HepG2 (cell line): ENCODE results near the gene CHMP6. TPM values are rescaled to one million over a fixed set of nuclear protein-coding genes. Genes with fewer than 3 reads are reported as not detected.
"Not testable (repeated sequence)": the region's sequence is repeated elsewhere in the genome, so short reads cannot be mapped to it uniquely, and the experiment has no call there.

Source experiments
- ATAC-seq: fragments of 200-7000 bp; cut with Tn5 transposase; 3 replicates; pipeline ENCODE4 v1.9.1; 2020; ENCODE audit warnings: mild to moderate bottlenecking, moderate library complexity
- BruUV-seq: library from RNA; stranded (reverse); fragments of 400-500 nt; replicated peaks from 2 replicates; lab custom pipeline; 2021; lab: Mats Ljungman, UMichigan
- CTCF ChIA-PET: fragments of 300-600 bp; formaldehyde crosslinking; extraction: SDS; loops from one replicate; lab custom pipeline; 2021; ENCODE audit warnings: low total read pairs, inconsistent platforms, low intra/inter-chr PET ratio; lab: Yijun Ruan, JAX
- POLR2A ChIA-PET: fragments of 350-600 bp; sonication (Branson Sonifier 250); formaldehyde crosslinking; loops from one replicate; lab custom pipeline; 2020; ENCODE audit warnings: antibody characterized with exemption, inconsistent platforms; lab: Yijun Ruan, JAX
- DNase-seq: peaks from one replicate; pipeline ENCODE4 v3.0.0-alpha.2; 2015; ENCODE audit warnings: low spot score
- FAIRE-seq: peaks from 3 replicates; lab custom pipeline; 2011; peaks lifted over from hg19 to GRCh38; lab: Jason Lieb, UNC
- H2AFZ ChIP-seq: one replicate; pipeline ENCODE4 v1.6.1; 2011; ENCODE audit warnings: low read length, inconsistent platforms
- H3K27ac ChIP-seq: fragments of 300-600 bp; 3 replicates; pipeline ENCODE4 v1.8.0; 2011; ENCODE audit warnings: mixed run types, mild to moderate bottlenecking, mixed read lengths, low read length, inconsistent platforms; ENCODE audit not compliant: insufficient read depth; ENCODE audit errors: extremely low read length
- H3K27me3 ChIP-seq, 2 experiments: fragments of 200-600 bp in 1 of 2; 2 replicates in 1 of 2; 3 replicates in 1 of 2; pipeline versions ENCODE4 v1.6.0 to v1.8.0; 2011; ENCODE audit warnings: low read length in 2 of 2, mild to moderate bottlenecking in 2 of 2, moderate library complexity in 2 of 2, inconsistent platforms in 1 of 2; ENCODE audit not compliant: insufficient read depth in 2 of 2, control insufficient read depth in 1 of 2
- H3K36me3 ChIP-seq, 2 experiments: fragments of 200-600 bp in 1 of 2; replicated peaks in 1 of 2; 2 replicates in 1 of 2; 3 replicates in 1 of 2; pipeline versions ENCODE4 v1.5.1 to v1.8.0; 2011; ENCODE audit warnings: low read length in 2 of 2, inconsistent platforms in 1 of 2; ENCODE audit not compliant: insufficient read depth in 2 of 2, control insufficient read depth in 1 of 2
- H3K4me1 ChIP-seq: 2 replicates; pipeline ENCODE4 v1.5.1; 2012; ENCODE audit warnings: low read length, inconsistent platforms; ENCODE audit not compliant: insufficient read depth
- H3K4me2 ChIP-seq: 2 replicates; pipeline ENCODE4 v1.6.0; 2011; ENCODE audit warnings: low read depth, low read length, inconsistent platforms
- H3K4me3 ChIP-seq, 3 experiments: fragments of 200-600 bp in 1 of 3; sonication (generic), shearing (Covaris generic) in 1 of 3; replicated peaks in 1 of 3; 2 replicates each; pipeline ENCODE4 v1.5.1; 2011 to 2016; ENCODE audit warnings: low read length in 3 of 3, inconsistent platforms in 2 of 3, low read depth in 2 of 3, mild to moderate bottlenecking in 2 of 3, control low read depth in 1 of 3, mixed read lengths in 1 of 3; ENCODE audit not compliant: insufficient read depth in 1 of 3
- H3K79me2 ChIP-seq: one replicate; pipeline ENCODE4 v1.6.1; 2011; ENCODE audit warnings: low read length, inconsistent platforms; ENCODE audit not compliant: insufficient read depth
- H3K9ac ChIP-seq: 2 replicates; pipeline ENCODE4 v1.6.0; 2011; ENCODE audit warnings: mild to moderate bottlenecking, low read depth, low read length, inconsistent platforms; ENCODE audit not compliant: insufficient read depth
- H3K9me3 ChIP-seq: 2 replicates; pipeline ENCODE4 v1.5.1; 2012; ENCODE audit warnings: mild to moderate bottlenecking, low read length
- H4K20me1 ChIP-seq: 2 replicates; pipeline ENCODE4 v1.6.0; 2011; ENCODE audit warnings: inconsistent platforms, mild to moderate bottlenecking, low read length, moderate library complexity; ENCODE audit not compliant: insufficient read depth
- MAFF ChIP-seq: IDR thresholded peaks from 2 replicates; pipeline ENCODE4 v1.6.1; 2011; ENCODE audit warnings: low read depth, low read length, improper control_type of control experiment
- ZNF121 ChIP-seq: sonication (generic); formaldehyde crosslinking; IDR thresholded peaks from 2 replicates; pipeline ENCODE4 v1.5.0; 2020; ENCODE audit warnings: mild to moderate bottlenecking, missing genetic modification reagents
- WGBS: methylation state at CpG from one replicate; pipeline ENCODE4 v1.1.6; 2017; ENCODE audit warnings: low lambda C conversion rate; 5-methylcytosine and 5-hydroxymethylcytosine counted together
- in situ Hi-C: cut with HindIII; loops from 2 replicates; pipeline ENCODE4 v1.10.0; 2017; ENCODE audit warnings: low pct_unique_long_range_greater_than_20kb; ENCODE audit not compliant: extremely low pct_ligation_motif_present
- intact Hi-C: fragments of 100-400 bp; cut with micrococcal nuclease; formaldehyde crosslinking; loops from one replicate; pipeline ENCODE4 v1.10.0; 2022; ENCODE audit not compliant: unreplicated experiment
- polyA plus RNA-seq, 8 experiments: library from polyadenylated mRNA; depleted of rRNA in 3 of 8; stranded (reverse) in 7 of 8; unstranded in 1 of 8; fragments of >200 nt; fragmentation: Illumina TruSeq in 4 of 8; extraction: Trizol in 4 of 8; gene quantifications; 2 replicates each; pipeline versions ENCODE4 v1.2.1 to v1.2.3, GENCODE V29; 2011 to 2016; ENCODE audit warnings: low read depth in 4 of 8, missing spikeins in 1 of 8, mixed read lengths in 1 of 8; ENCODE audit not compliant: insufficient read depth in 1 of 8
- total RNA-seq, 5 experiments: library from RNA; depleted of rRNA; stranded (reverse); fragments of >200 nt; fragmentation: Illumina TruSeq; extraction: Trizol; gene quantifications; 2 replicates each; pipeline ENCODE4 v1.2.3, GENCODE V29; 2016; ENCODE audit warnings: low read depth in 1 of 5

The CHMP6 gene
- total and polyA plus RNA-seq, 2 of the 13 experiments (the other 11 are each of a cell fraction or from before 2014, with no cell fraction given), result 11.1 to 24.2 TPM

GRCh38 chr17:81029859-81030258, 38.2 kb downstream of the CHMP6 start:
- Histone ChIP-seq H4K20me1 (0 out of 2 replicates have a peak, but pooled peaks cover 2% of the 10 kb centered on the region), H3K27me3 (peaks cover 17 to 43% of the 10 kb centered on the region in 2 experiments; a peak in 4 of 5 replicates), H3K4me3 (no peak overlapping the region), H3K79me2 (no peaks in the 10 kb centered on the region), H3K36me3 (no peaks in the 10 kb centered on the region), H3K9me3 (no peaks in the 10 kb centered on the region), H3K27ac (no peak overlapping the region), H3K9ac (no peak overlapping the region), H2AFZ (no peak overlapping the region)
- BruUV-seq, result TSS peak; percentile 50
- DNase-seq (no peak), ATAC-seq (no peak), FAIRE-seq (no peak)
- POLR2A ChIA-PET, result interaction anchor here (1.0 kb wide), 1 partner anchor 21 kb away, joined by 3 read pairs; no protein-coding TSS in a partner anchor
- 77% methylated on average over 11 of the region's 11 CpGs for WGBS
- in situ Hi-C loops, result no loop called here
- intact Hi-C loops, result no loop called here
- CTCF ChIA-PET, result no interaction called here
- TF ChIP-seq ZNF121 (CRISPR knock-in tag), result peak; percentile 29; the same call in 1 of the 2 replicates
- no peak for TF ChIP-seq MAFF
- TF ChIP-seq, all 625 proteins: peak for 1
- no peak overlapping the region for H3K4me2 ChIP-seq
- H3K4me1 ChIP-seq, result peaks cover 66% of the 10 kb centered on the region

DNA sequence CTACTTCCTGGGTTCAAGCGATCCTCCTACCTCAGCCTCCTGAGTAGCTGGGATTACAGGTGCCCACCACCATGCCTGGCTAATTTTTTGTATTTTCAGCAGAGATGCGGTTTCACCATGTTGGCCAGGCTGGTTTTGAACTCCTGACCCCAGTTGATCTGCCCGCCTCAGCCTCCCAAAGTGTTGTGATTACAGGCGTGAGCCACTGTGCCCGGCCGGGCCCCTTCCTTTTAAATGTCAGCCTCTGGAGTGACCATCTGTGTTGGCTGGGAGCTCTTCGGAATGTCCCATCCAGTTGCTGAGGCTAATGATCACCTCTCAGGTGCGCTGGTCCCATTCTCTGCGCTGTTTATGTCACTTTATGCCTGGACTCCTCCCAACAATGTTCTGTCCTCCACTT, 38.7 kb downstream of the CHMP6 start:
- H3K9me3 ChIP-seq, H3K4me2 ChIP-seq, FAIRE-seq, ATAC-seq, in situ Hi-C loops, H2AFZ ChIP-seq, BruUV-seq, intact Hi-C loops, H3K79me2 ChIP-seq, H3K9ac ChIP-seq, H4K20me1 ChIP-seq, H3K27ac ChIP-seq, H3K36me3 ChIP-seq, H3K4me3 ChIP-seq, DNase-seq, CTCF ChIA-PET: not testable (repeated sequence)
- Histone ChIP-seq H3K27me3 (peaks cover 15 to 39% of the 10 kb centered on the region in 2 experiments; a peak in 4 of 5 replicates), H3K4me1 (peaks cover 61% of the 10 kb centered on the region)
- POLR2A ChIA-PET, result interaction anchor here (1.2 kb wide), 1 partner anchor 14 kb away, joined by 4 read pairs; no protein-coding TSS in a partner anchor
- WGBS, result 75% methylated on average over 9 of the region's 9 CpGs
